DOHH2 (cell line): Measurements from ENCODE around the gene POLR3K.

Experiments used
- H3F3A ChIP-seq: fragments of 200-600 bp; sonication (generic), shearing (Covaris generic); 2 replicates; pipeline ENCODE4 v1.6.0; 2016; ENCODE audit warnings: antibody characterized with exemption, mild to moderate bottlenecking; ENCODE audit not compliant: control insufficient read depth, insufficient read depth
- H3K27ac ChIP-seq: fragments of 200-600 bp; sonication (generic); 2 replicates; pipeline ENCODE4 v1.5.1; 2014; ENCODE audit warnings: low read depth, mild to moderate bottlenecking, low read length, moderate library complexity
- H3K27me3 ChIP-seq: fragments of 200-600 bp; sonication (generic); 2 replicates; pipeline ENCODE4 v1.6.1; 2014; ENCODE audit warnings: mild to moderate bottlenecking, low read length, mixed read lengths; ENCODE audit not compliant: control insufficient read depth
- H3K36me3 ChIP-seq: fragments of 200-600 bp; sonication (generic); 2 replicates; pipeline ENCODE4 v1.6.1; 2014; ENCODE audit warnings: mild to moderate bottlenecking, low read length, moderate library complexity, mixed read lengths; ENCODE audit not compliant: control insufficient read depth
- H3K4me1 ChIP-seq: fragments of 200-600 bp; sonication (generic); 2 replicates; pipeline ENCODE4 v1.6.1; 2014; ENCODE audit warnings: mild to moderate bottlenecking, low read length, mixed read lengths; ENCODE audit not compliant: control insufficient read depth
- H3K4me2 ChIP-seq: fragments of 200-600 bp; sonication (generic); 2 replicates; pipeline ENCODE4 v1.6.0; 2014; ENCODE audit warnings: mild to moderate bottlenecking, low read length, moderate library complexity
- H3K4me3 ChIP-seq: fragments of 200-600 bp; sonication (generic); 2 replicates; pipeline ENCODE4 v1.5.1; 2014; ENCODE audit warnings: mild to moderate bottlenecking, low read length, mixed read lengths
- H3K79me2 ChIP-seq: fragments of 200-600 bp; sonication (generic); 2 replicates; pipeline ENCODE4 v1.6.1; 2014; ENCODE audit warnings: mild to moderate bottlenecking, low read length, mixed read lengths; ENCODE audit not compliant: control insufficient read depth
- H3K9me2 ChIP-seq: fragments of 200-600 bp; sonication (generic); replicated peaks from 2 replicates; pipeline ENCODE4 v1.6.1; 2014; ENCODE audit warnings: mild to moderate bottlenecking, low read length, mixed read lengths; ENCODE audit not compliant: control insufficient read depth
- H3K9me3 ChIP-seq: fragments of 200-600 bp; sonication (generic); 2 replicates; pipeline ENCODE4 v1.6.1; 2014; ENCODE audit warnings: antibody characterized with exemption, low read length, mixed read lengths; ENCODE audit not compliant: control insufficient read depth, insufficient read depth
- H4K20me1 ChIP-seq: fragments of 200-600 bp; sonication (generic); 2 replicates; pipeline ENCODE4 v1.6.0; 2014; ENCODE audit warnings: low read depth, mild to moderate bottlenecking, antibody characterized with exemption, low read length, moderate library complexity; ENCODE audit not compliant: control insufficient read depth, insufficient read depth
- EZH2phosphoT487 ChIP-seq: fragments of 200-600 bp; sonication (generic); IDR thresholded peaks from 2 replicates; pipeline ENCODE4 v1.6.1; 2017; ENCODE audit warnings: borderline replicate concordance, mild to moderate bottlenecking, antibody characterized with exemption, low read length, moderate library complexity, mixed read lengths
- TF ChIP-seq, protein P1 (sequence below): fragments of 200-600 bp; sonication (generic); IDR thresholded peaks from one replicate; pipeline ENCODE4 v1.5.1; 2014; ENCODE audit warnings: antibody characterized with exemption, mild to moderate bottlenecking, low read depth, low read length; ENCODE audit not compliant: poor library complexity, severe bottlenecking

Gene POLR3K

DNA sequence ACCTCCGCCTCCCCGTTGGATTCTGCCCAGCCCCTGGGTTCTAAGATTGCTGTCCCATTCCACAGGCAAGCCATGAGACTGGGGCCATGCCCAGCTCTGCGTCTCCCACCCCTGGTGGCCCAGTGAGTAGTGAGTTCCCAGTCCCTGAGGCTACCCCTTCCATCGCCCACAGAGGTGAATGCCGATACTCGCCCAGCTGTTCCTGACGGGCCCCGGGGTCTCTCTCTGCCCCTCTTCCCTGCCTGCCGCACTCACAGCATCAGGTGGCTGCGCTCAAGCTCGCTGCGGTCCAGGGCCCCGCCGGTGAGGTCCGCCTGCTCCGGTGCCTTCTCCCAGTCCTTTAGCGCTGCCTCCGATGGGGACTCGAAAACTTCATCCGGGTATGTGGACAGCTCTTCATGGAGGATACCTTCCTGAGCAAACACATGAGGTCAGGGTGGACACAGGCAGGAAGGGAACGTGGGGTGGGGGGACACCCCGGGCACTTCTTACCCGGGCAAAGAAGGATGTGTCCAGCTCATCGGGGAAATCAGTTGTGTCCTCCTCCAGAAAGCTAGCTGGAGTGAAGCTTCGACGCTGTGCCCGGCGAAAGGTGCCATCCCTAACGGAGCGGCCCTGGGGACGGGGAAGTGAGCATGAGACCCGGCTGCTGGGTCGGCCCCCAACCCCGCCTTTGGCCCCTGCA is 9.0 kb upstream of the POLR3K start:
- H3K27me3 ChIP-seq = peaks cover 7% of the 10 kb centered on the region; the same call in 1 of the 2 replicates
- no peaks in the 10 kb centered on the region for H3K79me2 ChIP-seq
- no peaks in the 10 kb centered on the region for H3F3A ChIP-seq
- no peaks in the 10 kb centered on the region for H3K9me3 ChIP-seq
- H4K20me1 ChIP-seq = no peaks in the 10 kb centered on the region
- TF ChIP-seq EZH2phosphoT487 = no peak
- TF ChIP-seq, protein P1, sequence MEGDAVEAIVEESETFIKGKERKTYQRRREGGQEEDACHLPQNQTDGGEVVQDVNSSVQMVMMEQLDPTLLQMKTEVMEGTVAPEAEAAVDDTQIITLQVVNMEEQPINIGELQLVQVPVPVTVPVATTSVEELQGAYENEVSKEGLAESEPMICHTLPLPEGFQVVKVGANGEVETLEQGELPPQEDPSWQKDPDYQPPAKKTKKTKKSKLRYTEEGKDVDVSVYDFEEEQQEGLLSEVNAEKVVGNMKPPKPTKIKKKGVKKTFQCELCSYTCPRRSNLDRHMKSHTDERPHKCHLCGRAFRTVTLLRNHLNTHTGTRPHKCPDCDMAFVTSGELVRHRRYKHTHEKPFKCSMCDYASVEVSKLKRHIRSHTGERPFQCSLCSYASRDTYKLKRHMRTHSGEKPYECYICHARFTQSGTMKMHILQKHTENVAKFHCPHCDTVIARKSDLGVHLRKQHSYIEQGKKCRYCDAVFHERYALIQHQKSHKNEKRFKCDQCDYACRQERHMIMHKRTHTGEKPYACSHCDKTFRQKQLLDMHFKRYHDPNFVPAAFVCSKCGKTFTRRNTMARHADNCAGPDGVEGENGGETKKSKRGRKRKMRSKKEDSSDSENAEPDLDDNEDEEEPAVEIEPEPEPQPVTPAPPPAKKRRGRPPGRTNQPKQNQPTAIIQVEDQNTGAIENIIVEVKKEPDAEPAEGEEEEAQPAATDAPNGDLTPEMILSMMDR = no peak
- H3K27ac ChIP-seq = no peak overlapping the region
- H3K4me3 ChIP-seq = no peak overlapping the region
- H3K4me2 ChIP-seq = no peak overlapping the region
- H3K4me1 ChIP-seq = no peaks in the 10 kb centered on the region
- no peaks in the 10 kb centered on the region for H3K9me2 ChIP-seq
- H3K36me3 ChIP-seq = peaks cover 18% of the 10 kb centered on the region

DNA sequence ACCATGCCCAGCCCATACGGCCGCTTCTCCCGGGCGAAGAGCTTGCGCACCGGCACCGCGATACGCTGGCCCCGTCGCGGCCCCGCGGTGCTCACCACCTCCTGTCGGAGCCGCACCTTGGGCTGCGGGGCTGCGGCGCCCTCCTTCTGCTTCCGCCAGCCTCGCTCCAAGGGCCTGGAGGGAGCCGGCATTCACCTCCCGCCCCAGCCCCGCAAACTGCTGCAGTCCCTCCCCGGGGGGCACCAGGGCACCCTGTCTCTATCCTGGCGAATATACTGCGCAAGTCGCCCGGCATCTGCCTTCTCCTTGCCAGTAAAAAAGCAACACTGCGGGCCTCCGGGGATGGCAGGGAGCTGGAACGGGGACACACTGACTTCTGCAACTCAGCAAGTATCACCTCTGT is 8.5 kb upstream of the POLR3K start:
- Histone ChIP-seq H3K27ac (no peak overlapping the region), H3K4me2 (no peak overlapping the region), H3K36me3 (peaks cover 24% of the 10 kb centered on the region), H3F3A (no peaks in the 10 kb centered on the region), H3K4me1 (no peaks in the 10 kb centered on the region), H3K9me3 (no peaks in the 10 kb centered on the region), H3K79me2 (no peaks in the 10 kb centered on the region), H3K9me2 (no peaks in the 10 kb centered on the region), H3K4me3 (no peak overlapping the region), H3K27me3 (peaks cover 3% of the 10 kb centered on the region; the same call in 1 of the 2 replicates), H4K20me1 (no peaks in the 10 kb centered on the region)
- TF ChIP-seq, protein P1 = no peak
- TF ChIP-seq EZH2phosphoT487 = no peak

DNA sequence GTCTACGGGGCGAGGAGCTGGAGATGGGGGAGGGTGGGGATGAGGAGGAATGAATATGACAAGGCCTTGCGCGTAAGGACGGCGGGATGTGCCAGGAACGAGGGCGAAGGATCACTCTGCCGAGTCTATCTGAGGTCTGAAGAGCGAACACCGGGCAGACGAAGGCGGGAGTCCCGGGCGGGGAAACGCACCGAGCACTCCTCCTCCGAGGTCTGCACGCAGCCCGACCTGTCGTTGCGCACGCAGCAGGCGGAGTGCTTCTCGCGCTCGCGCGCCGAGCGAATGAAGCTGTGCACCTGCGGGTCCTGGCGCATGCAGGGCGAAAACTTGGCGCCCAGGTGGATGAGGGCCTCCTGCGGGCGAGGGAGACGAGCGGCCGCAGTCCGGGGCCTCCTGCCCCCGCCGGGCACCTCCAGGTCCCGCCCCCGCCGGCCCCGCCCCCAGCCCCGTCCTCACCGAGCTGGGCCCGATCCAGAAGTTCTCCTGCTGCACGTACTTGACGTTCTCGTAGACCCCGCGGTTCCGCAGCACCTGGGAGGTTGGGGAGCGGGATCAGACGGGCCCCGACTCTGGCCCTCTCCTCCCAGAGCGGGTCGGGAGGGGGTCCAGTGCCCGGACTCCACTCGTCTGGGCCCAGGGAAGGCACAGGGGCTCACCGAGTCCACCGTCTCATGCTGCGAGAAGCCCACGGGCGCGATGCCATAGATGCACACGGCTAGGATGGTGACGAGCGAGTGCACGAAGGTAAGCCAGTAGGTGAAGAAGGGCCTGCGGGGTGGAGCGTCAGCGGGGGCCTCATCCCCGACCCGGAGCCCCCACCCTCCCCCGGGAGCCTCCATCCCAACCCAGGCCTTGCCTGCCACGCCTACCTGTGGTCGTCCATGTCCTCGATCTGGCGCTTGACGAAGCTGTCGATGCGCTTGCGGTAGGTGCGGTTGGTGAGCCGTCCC is 7.8 kb upstream of the POLR3K start:
- Histone ChIP-seq H4K20me1 (no peaks in the 10 kb centered on the region), H3K4me1 (no peaks in the 10 kb centered on the region), H3K27me3 (no peaks in the 10 kb centered on the region), H3K9me2 (no peaks in the 10 kb centered on the region), H3K36me3 (peaks cover 30% of the 10 kb centered on the region), H3K79me2 (no peaks in the 10 kb centered on the region), H3K4me3 (no peak overlapping the region), H3F3A (no peaks in the 10 kb centered on the region), H3K9me3 (no peaks in the 10 kb centered on the region), H3K4me2 (no peak overlapping the region), H3K27ac (no peak overlapping the region)
- no peak for TF ChIP-seq EZH2phosphoT487
- TF ChIP-seq, protein P1 = no peak
